NOMO-1 treated with dmso at 0.1 percent for 144 hours (cell line): Measurements from ENCODE around the gene COP1.
"Not testable (repeated sequence)": the region's sequence is repeated elsewhere in the genome, so short reads cannot be mapped to it uniquely, and the experiment has no call there.

Experiments
- DNase-seq: peaks from one replicate; lab custom pipeline; 2025; ENCODE audit not compliant: unreplicated experiment; lab: John Stamatoyannopoulos, UW

COP1 gene

GRCh38 chr1:176049582-176049981 is 157.5 kb downstream of the COP1 start:
- DNase-seq = no peak

GRCh38 chr1:176046926-176047325 is 160.2 kb downstream of the COP1 start:
- DNase-seq = no peak

GRCh38 chr1:176043537-176043936 is 163.5 kb downstream of the COP1 start:
- no peak for DNase-seq

GRCh38 chr1:176033881-176034280 is 173.2 kb downstream of the COP1 start:
- no peak for DNase-seq

- DNase-seq = no peak
Observed at GRCh38 chr1:176033474-176033873, 173.6 kb downstream of the COP1 start.

- no peak for DNase-seq
Observed at GRCh38 chr1:176032040-176032645, 174.9 kb downstream of the COP1 start.

- DNase-seq = no peak
Observed at GRCh38 chr1:176029609-176030008, 177.5 kb downstream of the COP1 start.

GRCh38 chr1:176029155-176029554 is 177.9 kb downstream of the COP1 start:
- DNase-seq = no peak

GRCh38 chr1:176027934-176028333 is 179.2 kb downstream of the COP1 start:
- DNase-seq = not testable (repeated sequence)

GRCh38 chr1:176022574-176022973 is 184.5 kb downstream of the COP1 start:
- no peak for DNase-seq

- peak; percentile 2 for DNase-seq
Observed at GRCh38 chr1:176017722-176018121, 189.4 kb downstream of the COP1 start.

- DNase-seq = no peak
Observed at GRCh38 chr1:176009951-176010350, 197.1 kb downstream of the COP1 start.

- DNase-seq = not testable (repeated sequence)
Observed at GRCh38 chr1:176007756-176008389, 199.2 kb downstream of the COP1 start.

GRCh38 chr1:175994660-175995059 is 212.4 kb downstream of the COP1 start:
- DNase-seq = not testable (repeated sequence)

- DNase-seq = not testable (repeated sequence)
Observed at GRCh38 chr1:175992825-175993224, 214.3 kb downstream of the COP1 start.

GRCh38 chr1:175992202-175992601 is 214.9 kb downstream of the COP1 start:
- DNase-seq = not testable (repeated sequence)

- no peak for DNase-seq
Observed at GRCh38 chr1:175984813-175985212, 222.3 kb downstream of the COP1 start.

GRCh38 chr1:175984057-175984812 is 222.9 kb downstream of the COP1 start:
- DNase-seq = no peak

- DNase-seq = not testable (repeated sequence)
Observed at GRCh38 chr1:175983363-175983762, 223.7 kb downstream of the COP1 start.

GRCh38 chr1:175981128-175981527 is 226.0 kb downstream of the COP1 start:
- no peak for DNase-seq

- no peak for DNase-seq
Observed at GRCh38 chr1:175978926-175979325, 228.2 kb downstream of the COP1 start.

- no peak for DNase-seq
Observed at GRCh38 chr1:175978476-175978875, 228.6 kb downstream of the COP1 start.
